NCI-H1417 treated with DMSO at 0.1 percent for 48 hours (cell line): ENCODE data around the gene SHMT2.

Experiments used
- DNase-seq: peaks from one replicate; lab custom pipeline; 2025; lab: John Stamatoyannopoulos, UW

Gene SHMT2

DNA sequence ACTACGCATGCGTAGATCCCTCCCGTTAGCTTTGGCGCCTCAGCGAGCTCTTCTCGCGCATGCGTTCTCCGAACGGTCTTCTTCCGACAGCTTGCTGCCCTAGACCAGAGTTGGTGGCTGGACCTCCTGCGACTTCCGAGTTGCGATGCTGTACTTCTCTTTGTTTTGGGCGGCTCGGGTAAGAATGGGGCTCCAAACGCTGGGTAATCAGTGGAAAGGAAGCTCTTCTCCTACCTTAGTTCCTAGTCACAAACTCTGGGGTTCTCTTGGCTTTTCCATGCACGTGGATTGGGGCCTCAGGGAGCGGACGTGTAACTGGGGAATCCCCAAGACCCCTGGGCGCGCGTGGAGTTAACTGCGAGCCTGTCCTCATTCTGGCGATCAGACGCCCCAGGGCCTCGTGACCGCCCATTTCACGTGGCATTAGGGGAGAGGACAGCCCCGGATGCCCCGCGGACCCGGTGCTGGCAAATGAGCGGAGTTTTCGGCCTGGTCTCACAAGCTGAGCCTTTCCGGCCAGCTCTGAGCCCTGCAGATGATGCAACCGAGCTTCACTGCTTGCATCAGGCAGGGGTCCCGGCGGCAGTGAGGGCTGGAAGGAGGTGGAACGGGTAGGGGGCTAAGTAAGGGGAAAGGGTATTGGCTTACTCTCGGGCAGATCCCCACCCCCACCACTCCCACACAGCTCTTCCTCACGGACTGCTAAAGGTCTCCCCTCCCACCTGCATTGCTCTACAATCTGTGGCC, at the start of gene SHMT2:
Gene SHMT2, plus strand, starts transcription at position 78 of the 747 bp plus-strand sequence. Its CDS starts 68 bp downstream, at position 146.
- DNase-seq, result peak; percentile 82

DNA sequence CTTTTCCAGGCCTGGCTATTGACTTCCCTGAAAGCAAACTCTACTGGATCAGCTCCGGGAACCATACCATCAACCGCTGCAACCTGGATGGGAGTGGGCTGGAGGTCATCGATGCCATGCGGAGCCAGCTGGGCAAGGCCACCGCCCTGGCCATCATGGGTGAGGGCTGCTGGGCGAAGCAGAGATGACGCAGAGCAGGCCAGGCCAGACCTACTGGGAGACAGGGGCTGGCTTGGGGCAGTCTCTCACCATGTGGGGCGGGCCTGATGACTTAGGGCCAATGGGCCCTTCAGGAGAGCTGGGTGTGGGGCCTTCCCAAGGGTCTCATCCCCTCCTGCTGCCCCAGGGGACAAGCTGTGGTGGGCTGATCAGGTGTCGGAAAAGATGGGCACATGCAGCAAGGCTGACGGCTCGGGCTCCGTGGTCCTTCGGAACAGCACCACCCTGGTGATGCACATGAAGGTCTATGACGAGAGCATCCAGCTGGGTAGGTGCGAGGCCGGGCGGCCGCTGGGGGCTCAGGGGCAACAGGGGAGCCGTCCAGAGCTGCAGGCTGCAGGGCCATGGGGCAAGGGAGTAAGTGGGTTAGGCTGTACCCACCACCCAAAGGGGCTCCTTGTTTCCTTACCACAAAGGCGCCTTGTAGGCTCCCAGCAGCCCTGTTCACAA, 49.1 kb upstream of the SHMT2 start:
- DNase-seq, result no peak

DNA sequence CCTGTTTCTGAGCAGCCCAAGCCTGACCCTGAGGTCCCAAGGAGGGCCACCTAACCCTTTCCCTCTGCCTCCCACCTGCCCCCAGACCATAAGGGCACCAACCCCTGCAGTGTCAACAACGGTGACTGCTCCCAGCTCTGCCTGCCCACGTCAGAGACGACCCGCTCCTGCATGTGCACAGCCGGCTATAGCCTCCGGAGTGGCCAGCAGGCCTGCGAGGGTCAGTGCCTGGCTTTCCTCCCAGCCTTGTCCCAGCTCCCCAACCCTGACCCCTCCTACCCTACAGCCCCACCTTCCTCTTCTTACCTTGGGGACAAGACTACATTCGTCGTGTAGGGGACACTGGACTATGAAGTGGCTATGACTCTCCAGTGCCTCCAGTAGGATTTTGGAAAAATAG, 48.4 kb upstream of the SHMT2 start:
- no peak for DNase-seq

DNA sequence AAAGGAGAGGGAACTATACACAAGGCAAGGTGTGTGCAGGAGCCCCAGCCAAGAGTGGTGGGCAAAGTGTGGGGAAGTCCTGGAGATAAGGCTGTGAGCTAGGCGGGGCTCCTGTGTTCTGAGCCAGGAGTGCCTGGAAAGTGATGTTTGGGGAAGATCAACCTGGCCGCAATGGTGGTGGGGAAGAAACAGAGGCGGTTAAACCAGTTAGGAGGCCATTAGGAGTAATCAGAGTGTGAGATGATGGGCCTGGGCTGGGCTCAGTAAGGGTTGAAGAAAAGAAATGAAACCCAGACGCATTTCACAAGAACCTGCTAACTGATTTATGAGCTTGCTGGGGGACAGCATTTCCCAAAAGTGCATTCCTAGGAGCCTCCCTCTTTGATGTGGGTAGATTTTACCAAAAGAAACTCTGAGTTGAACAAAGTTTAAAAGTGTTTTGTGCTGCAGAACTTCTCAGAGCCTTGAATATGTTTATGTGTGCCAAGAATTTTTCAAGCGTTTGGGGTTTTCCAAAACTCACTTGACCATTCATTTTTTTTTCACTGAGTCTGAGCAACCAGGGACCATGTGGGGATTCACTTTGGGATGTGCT, 47.9 kb upstream of the SHMT2 start:
- no peak for DNase-seq

DNA sequence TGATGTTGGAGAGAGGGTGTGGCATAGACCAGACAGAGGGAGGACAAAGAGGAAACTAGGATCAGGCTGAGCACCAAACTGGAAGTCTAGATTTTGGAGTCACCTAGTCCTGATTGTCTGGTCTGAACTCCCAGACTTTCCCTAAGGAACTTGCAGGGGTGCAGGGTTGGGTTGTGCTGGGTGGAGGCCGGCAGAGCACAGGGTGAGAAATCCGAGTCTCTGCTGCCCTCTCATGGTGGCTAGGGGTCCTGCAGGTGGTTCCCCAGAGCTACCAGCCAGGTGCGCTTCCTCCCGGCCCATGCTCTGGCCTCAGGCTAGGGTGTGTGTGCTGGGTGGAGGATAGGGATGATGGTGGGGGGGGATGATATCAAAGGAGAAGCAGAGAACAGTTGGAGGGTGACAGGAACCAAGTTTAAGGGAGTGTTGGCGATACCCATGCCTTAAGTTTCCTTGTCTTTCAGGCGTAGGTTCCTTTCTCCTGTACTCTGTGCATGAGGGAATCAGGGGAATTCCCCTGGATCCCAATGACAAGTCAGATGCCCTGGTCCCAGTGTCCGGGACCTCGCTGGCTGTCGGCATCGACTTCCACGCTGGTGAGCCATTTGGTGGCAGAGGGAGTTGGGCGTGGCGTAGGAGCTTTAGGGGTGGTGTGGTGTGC, 46.5 kb upstream of the SHMT2 start:
- peak; percentile 20 for DNase-seq

DNA sequence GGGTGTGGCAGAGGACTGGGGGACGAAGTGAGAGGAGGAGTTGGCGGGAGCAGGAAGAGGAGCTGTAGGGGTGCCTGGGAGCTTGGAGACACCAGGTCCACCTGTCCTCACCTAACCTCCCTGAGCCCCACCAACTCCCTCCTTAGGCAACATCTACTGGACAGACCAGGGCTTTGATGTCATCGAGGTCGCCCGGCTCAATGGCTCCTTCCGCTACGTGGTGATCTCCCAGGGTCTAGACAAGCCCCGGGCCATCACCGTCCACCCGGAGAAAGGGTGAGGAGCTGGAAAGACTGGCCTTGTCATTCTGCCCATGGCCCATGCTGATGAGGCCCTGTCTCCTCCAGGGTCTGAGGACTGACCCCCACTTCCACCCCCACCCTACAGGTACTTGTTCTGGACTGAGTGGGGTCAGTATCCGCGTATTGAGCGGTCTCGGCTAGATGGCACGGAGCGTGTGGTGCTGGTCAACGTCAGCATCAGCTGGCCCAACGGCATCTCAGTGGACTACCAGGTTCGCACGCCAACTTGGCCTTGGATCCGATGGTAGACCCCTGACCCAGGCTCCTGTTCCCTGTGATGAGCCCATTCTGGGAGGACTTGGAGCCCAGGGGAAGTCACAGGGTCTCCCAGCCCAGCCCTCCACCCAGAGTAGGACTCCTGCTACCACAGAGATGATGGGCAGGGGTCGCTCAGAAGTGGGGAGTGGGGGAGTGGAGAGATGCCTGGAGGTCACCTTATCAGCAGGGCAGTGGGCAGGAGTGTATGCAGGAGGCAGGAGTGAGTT, 45.4 kb upstream of the SHMT2 start:
- no peak for DNase-seq

DNA sequence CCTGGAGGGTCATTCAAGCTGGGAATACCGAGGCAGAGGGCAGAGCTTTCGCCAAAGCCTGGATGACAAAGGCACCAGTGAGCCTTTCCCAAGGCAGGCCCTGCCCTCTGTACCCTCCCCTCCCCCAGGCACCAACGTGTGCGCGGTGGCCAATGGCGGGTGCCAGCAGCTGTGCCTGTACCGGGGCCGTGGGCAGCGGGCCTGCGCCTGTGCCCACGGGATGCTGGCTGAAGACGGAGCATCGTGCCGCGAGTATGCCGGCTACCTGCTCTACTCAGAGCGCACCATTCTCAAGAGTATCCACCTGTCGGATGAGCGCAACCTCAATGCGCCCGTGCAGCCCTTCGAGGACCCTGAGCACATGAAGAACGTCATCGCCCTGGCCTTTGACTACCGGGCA, 44.1 kb upstream of the SHMT2 start:
- no peak for DNase-seq

DNA sequence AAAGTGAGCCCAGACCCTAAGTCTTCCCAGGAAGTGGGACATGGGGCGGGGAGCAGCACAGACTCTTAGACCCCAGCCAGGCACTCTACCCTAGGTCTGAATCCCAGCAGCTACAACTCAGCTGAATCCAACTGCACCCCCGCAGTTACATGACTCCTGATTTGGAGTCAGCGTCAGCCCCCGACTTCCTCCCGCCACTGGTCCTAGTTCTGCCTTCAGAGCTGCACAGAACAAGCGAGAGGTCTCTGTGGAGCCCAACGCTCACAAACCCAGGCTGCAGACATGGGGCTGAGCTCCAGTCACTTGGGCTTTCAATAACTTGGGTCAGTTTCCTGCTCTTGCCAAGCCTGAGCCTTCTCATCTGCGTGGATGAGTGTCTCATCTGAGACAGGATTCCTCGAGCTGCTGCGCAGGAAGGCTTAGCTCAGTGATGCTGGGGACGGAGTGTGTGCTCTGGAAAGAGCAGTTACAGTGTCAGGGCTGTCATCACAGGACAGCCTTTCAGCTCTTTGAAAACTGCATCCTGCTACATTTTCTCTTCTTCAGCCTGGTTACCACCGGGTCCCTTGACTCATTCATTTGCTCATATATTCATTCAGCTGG, 43.5 kb upstream of the SHMT2 start:
- DNase-seq, result no peak

DNA sequence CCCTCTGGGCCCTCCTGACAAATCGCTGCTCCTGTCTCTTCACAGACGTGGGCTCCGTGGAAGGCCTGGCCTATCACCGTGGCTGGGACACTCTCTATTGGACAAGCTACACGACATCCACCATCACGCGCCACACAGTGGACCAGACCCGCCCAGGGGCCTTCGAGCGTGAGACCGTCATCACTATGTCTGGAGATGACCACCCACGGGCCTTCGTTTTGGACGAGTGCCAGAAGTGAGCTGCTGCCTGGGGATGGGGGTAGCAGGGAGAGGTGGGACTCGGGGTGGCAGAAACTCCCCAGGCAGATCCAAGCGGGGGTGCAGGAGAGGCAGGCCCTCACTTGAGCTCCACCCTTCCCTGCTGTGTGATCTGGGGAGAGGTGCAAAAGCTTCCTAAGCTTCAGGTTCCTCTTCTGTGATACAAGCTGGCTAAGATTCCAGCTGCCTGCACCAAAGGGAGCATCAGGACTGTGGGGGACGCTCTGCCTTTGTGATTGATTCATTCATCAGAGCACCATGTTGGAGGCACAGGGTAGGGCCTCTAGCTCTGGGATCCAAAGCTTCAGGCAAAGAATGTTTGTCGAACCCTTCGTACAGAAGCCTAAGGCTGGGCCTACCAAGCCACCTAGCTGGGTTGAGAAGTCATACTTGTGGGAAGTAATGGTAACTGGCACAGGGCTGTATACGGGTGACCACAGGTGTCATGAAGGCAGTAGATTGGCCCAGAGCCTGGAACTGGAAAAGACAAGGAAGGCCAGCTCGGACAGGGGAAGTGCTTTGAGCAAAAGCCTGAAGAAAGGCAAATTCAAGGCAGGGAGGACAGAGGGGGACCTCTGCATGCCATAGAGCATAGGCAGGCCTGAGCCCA, 42.1 kb upstream of the SHMT2 start:
- no peak for DNase-seq

DNA sequence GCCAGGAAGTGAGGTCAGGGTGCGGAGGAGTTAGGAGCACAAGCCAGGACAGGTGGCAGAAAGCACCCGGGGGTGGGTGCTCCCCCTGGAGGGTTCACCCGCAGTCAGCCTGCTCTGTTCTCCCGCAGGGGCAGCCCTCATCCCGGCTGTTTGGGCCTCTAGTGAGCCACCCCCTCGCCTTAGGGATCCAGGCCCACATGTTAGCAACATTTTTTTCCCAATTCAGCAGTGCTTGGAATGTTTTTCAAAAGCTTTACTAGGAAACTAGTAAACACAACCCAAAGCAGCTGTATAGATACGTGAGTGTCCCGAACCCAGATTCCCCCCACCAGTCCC, 41.5 kb upstream of the SHMT2 start:
- no peak for DNase-seq

DNA sequence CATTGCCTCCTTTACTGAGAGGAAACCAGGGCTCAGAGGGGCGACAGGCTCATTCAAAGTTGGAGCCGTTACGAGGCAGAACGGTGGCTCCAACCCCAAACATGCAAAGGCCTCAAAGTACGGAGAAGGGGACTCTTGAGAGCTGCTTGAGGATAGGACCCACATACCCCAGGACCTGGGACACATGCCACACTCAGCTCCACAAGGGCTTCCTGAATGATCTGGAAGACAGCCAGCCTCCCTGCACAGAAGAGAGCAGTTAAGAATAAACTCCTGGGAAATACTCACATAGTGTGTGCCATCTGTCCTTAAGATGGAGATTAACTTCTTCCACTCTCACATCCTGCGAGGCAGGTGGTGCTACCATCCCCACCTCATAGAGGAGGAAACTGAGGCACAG, 39.5 kb upstream of the SHMT2 start:
- DNase-seq, result no peak

DNA sequence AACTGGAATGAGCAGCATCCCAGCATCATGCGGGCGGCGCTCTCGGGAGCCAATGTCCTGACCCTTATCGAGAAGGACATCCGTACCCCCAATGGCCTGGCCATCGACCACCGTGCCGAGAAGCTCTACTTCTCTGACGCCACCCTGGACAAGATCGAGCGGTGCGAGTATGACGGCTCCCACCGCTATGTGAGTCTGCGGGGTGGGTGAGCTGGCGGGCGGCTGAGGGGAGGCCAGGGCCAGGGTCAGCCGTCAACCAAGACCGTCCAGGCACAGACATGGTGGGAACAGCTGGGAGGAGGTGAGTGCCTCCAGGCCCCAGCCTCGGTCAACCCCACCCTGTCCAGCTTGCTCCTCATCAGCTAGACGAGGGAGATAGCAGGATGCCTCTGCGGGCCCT, 38.7 kb upstream of the SHMT2 start:
- no peak for DNase-seq

DNA sequence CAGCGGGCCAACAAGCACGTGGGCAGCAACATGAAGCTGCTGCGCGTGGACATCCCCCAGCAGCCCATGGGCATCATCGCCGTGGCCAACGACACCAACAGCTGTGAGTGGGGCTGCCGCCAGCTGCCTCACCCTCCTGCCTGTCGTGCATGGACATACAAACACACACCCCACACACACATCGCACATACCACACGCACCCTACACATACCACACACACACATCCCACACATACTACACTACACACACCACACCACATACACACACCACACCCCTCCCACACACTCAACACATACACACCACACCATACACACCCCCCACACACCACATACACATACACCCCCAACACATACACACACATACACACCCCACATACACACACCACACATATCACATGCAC, 38.1 kb upstream of the SHMT2 start:
- no peak for DNase-seq

DNA sequence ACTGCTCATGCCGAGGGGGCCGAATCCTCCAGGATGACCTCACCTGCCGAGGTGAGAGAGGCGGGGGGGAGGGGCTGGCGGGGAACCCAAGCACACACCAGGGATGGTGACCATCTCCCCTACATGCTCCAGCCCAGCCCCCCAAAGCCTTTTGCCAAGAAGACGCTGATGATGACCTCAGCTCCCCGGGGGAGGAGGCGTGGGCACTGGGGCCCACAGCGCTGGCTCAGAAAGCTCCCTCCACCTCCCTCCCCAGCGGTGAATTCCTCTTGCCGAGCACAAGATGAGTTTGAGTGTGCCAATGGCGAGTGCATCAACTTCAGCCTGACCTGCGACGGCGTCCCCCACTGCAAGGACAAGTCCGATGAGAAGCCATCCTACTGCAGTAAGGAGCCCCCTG, 36.6 kb upstream of the SHMT2 start:
- no peak for DNase-seq

DNA sequence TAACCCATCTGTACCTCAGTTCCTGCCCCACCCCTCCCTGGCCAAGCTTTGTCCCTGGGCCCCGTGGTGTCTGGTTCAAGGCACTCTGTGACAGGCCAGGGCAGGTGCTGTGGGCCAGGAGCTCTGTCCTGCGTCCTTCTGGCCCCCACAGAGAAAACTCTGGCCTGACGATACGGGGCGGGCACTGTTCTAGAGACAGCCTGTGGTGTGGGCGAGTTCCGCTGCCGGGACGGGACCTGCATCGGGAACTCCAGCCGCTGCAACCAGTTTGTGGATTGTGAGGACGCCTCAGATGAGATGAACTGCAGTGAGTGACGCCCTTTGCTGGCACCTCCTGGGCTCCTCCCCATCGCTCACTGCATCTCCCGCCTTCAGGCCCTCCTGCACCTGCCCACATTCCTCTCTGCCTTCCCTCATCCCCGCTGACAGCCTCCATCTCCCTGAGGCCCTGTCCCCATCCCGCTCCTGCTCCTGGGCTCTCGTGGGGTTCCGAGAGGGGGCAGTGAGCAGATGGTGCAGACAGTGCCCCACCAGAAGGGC, 35.7 kb upstream of the SHMT2 start:
- DNase-seq, result no peak

DNA sequence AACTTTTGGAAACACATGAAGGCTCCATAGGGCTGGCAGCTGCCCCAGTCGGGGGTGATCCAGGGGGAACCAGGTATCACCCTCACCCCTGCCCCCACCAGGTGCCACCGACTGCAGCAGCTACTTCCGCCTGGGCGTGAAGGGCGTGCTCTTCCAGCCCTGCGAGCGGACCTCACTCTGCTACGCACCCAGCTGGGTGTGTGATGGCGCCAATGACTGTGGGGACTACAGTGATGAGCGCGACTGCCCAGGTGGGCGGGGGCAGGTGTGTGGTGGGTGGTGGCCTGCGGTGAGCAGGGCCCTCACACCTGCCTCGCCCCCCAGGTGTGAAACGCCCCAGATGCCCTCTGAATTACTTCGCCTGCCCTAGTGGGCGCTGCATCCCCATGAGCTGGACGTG, 35.3 kb upstream of the SHMT2 start:
- no peak for DNase-seq

DNA sequence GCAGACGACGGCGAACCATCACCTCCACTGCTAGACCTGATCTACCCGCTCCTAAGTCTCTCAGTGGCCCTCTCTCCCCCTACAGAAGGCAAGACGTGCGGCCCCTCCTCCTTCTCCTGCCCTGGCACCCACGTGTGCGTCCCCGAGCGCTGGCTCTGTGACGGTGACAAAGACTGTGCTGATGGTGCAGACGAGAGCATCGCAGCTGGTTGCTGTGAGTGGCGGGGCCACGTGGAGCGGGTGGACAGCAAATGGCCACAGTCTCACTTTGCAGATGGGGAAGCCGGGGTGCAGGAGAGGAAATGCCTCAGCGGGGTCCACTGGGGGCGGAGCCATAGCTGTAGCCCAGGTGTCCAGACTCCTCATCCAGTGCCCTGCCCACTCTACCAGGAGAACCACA, 34.3 kb upstream of the SHMT2 start:
- no peak for DNase-seq

DNA sequence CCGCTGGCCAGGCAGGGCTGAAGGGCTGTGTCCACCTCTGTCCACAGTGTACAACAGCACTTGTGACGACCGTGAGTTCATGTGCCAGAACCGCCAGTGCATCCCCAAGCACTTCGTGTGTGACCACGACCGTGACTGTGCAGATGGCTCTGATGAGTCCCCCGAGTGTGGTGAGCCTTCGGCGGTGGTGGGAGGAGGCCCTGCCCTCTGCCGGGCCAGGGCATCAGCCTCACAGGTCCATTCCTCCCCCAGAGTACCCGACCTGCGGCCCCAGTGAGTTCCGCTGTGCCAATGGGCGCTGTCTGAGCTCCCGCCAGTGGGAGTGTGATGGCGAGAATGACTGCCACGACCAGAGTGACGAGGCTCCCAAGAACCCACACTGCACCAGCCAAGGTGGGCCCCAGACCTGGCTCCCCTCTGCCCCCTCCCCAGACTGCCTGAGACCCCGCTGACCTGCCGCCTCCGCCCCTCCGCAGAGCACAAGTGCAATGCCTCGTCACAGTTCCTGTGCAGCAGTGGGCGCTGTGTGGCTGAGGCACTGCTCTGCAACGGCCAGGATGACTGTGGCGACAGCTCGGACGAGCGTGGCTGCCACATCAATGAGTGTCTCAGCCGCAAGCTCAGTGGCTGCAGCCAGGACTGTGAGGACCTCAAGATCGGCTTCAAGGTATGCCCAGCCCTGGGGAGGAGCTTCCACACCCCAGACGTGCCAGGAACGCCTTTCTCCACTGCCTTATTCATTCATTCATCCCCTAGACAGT, 33.7 kb upstream of the SHMT2 start:
- no peak for DNase-seq

DNA sequence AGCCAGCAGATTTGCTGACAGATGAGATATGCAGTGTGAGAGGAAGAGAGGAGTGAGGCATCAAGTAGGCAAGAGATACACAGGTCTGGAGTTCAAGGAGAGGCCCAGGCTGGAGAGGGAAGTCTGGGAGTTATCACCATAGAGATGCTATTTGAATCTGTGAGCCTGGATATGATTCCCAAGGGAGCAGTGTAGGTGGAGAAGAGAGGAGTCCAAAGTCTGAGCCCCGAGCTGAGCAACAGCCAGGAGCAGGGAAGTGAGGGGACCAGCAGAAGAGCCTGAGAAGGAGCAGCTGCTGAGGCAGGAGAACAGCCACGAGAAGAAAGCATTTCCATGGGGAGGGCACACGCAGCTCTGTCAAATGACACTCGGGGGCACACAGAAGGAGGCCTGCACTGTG, 33.1 kb upstream of the SHMT2 start:
- DNase-seq, result no peak

DNA sequence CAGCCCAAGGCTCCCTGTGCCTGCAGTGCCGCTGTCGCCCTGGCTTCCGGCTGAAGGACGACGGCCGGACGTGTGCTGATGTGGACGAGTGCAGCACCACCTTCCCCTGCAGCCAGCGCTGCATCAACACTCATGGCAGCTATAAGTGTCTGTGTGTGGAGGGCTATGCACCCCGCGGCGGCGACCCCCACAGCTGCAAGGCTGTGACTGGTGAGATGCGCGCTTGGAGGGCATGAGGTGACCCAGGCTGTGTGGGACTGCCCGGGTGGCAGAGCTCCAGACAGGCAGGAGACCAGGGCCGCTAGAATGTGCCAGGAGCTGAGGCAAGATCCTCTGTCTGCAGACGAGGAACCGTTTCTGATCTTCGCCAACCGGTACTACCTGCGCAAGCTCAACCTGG, 32.6 kb upstream of the SHMT2 start:
- no peak for DNase-seq
